ENCODE measurements around the gene SCG3. TPM values are rescaled to one million over a fixed set of nuclear protein-coding genes. Genes with fewer than 3 reads are reported as not detected.

SCG3 gene
- total RNA-seq, 1 donor from 2014 or later, result 0.40 TPM

DNA sequence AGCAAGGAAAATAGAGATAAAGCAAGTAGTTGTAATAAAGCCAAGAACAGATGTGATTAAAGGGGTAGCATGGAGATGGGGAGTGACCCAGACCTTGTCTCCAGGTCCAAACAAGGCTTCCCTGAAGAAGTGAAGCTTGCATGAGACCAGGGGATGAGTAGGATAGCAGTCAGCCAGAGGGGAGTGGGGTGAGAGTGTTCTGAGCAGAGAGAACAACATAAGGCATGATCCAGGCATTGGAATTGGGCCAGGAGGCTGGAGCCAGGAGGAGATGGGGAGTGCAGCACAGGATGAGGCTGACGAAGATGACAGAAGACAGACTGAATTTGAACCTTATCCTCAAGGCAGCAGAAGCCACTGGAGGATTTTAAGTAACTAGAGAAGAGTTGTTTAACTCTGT is 77.3 kb downstream of the SCG3 start:
- peak; percentile 28 for DNase-seq (ENCODE audit: low spot score)

DNA sequence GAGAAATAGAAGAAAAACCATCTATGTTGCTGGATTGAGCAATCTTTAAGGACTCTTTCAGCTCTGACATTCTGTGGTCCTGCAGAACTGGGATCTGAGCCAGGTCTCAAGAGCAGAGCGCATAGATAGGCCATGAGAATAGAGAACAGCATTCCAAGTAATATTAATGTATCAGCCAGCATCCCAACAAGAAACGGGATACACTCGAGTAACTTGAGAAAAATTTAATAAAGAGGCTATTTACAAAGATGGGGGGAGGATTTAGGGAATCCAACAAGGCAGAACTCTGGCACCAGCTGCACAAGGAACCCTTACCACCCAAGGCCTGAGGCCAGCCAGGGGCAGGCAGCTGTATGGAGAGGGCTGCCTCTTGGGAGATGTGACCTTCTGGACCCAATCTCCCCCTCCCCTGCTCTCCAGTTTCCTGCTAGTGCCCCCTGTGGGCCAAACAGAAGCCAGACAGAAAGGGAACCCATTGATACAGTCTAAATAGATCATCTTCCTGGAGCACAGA is 78.3 kb downstream of the SCG3 start:
- no peak for DNase-seq (ENCODE audit: low spot score)

DNA sequence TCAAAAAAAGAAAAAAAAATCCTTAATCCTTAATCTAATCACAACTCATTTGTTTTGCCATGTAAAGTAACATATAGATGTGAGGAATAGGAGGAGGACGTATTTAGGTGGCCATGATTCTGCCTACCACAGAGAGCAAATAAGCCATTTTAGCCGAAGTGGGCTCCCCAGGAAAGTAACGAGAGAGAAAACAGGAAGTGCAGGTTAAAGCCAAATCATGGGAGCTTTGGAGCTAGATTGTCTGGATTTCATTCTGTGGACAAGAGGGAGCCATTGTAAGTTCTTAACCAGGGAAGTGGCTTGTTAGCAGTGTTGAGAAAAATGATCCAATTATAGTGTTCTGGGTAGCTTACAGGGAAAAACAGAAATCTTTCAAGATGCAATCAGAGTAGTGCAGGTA is 79.5 kb downstream of the SCG3 start:
- DNase-seq (ENCODE audit: low spot score), result no peak

DNA sequence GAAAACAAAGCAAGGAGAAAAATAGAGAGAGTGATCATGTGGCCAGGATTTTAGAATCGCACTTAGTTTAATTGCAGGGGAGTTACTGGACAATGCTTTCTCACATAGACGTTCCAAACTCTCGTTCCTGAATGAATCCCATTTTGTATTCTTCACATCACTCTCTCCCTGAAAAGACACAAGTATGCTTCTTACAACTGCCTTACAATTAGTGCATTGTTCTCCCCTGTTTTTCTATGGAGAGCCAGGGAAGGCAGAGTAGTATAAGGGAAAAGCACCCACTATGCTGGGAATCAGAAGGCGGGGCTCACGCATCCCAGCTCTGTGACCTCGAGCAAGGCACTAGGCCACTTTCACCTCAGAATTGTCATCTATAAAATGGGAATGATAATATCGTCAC is 84.4 kb downstream of the SCG3 start:
- no peak for DNase-seq (ENCODE audit: low spot score)

DNA sequence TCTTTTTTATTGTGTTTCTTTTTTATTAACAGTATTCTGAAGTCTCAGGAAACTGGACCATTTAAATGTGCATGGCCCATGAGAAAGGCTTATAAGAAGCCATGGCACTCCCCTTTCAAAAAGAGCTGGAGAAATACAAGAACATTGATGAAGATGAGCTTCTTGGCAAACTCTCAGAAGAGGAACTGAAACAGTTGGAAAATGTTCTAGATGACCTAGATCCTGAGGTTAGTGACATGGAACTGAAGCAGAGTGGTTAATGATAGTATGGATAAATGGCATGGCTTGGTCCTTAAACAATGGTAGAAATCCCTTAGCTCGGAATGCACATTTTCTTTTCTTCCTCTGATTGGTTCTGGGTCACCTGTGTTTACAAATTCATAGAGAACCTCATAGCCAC is 85.0 kb downstream of the SCG3 start:
- DNase-seq (ENCODE audit: low spot score), result no peak

DNA sequence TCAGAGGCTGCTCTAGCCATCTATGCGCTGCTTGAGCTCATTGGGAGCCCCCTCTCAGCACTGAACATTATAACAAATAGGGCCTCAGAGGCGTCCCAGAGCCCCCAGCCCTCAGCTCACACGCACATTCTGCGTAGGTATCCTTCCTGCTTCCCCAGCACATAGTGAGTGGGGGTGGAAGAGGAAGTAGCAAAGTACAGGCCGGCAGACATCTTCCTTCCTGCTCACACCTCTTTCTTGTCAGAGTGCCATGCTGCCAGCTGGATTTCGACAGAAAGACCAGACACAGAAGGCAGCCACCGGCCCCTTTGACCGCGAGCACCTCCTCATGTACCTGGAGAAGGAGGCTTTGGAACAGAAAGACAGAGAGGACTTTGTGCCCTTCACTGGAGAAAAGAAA is 86.7 kb downstream of the SCG3 start:
- DNase-seq (ENCODE audit: low spot score), result no peak

Other genes starting within 250 kb of the SCG3 start
- 25.8 TPM for gene DMXL2, start 58.7 kb upstream of the SCG3 start, total RNA-seq
- 18.2 TPM for gene LYSMD2, start 56.2 kb downstream of the SCG3 start, total RNA-seq
- 14.0 TPM for gene TMOD2, start 70.1 kb downstream of the SCG3 start, total RNA-seq
- 37.4 TPM for gene TMOD3, start 148.2 kb downstream of the SCG3 start, total RNA-seq

Measured in mucosa of gallbladder (tissue), 1 donor.